ENCODE data around the gene IL5. TPM values are rescaled to one million over a fixed set of nuclear protein-coding genes. Genes with fewer than 3 reads are reported as not detected.

Gene IL5
- total and polyA plus RNA-seq, 2 donors (not counting 1 experiment from before 2014, with no cell fraction given): not detected

- intact Hi-C loops (cut with micrococcal nuclease): loop anchor here (10.0 kb wide), 1 partner anchor 858 kb away; the partner anchor contains the start of gene RAPGEF6
- peaks cover 60% of the 10 kb centered on the region for H3K4me1 Mint-ChIP-seq
- H3K27ac Mint-ChIP-seq: peak overlapping the region; percentile 97
- peaks cover 19% of the 10 kb centered on the region for H4K20me1 ChIP-seq (ENCODE audit: control insufficient read depth, insufficient read depth, low read length, poor library complexity, severe bottlenecking)
- peaks cover 0 to 10% of the 10 kb centered on the region in 2 experiments for H3K36me3 ChIP-seq (replicated peaks in 1 of 2; ENCODE audit: control extremely low read depth in 1 of 2, control insufficient read depth in 1 of 2, extremely low read depth in 1 of 2, insufficient read depth in 2 of 2, low read length in 1 of 2)
- ChIA-PET POLR2A (interaction anchor here (1.7 to 4.7 kb wide), 2 partner anchors 27 to 73 kb away, joined by 9 to 41 read pairs; no protein-coding TSS in a partner anchor), CTCF (interaction anchor here (0.8 to 7.6 kb wide), 8 partner anchors 8 to 77 kb away, joined by 3 to 109 read pairs (median 35); no protein-coding TSS in a partner anchor)
- DNase-seq (peak; percentile 10), ATAC-seq (ENCODE audit: low read depth) (no peak)
- no peak overlapping the region for H3K4me2 ChIP-seq (replicated peaks; ENCODE audit: low read depth, low read length, poor library complexity, severe bottlenecking)
- 100% methylated on average over 1 of the region's 4 CpGs for WGBS (ENCODE audit: insufficient coverage)
- H3K4me3 Mint-ChIP-seq: no peak overlapping the region
- H3K9me3 ChIP-seq (ENCODE audit: control extremely low read depth in 1 of 3, control insufficient read depth in 2 of 3, insufficient read depth in 1 of 3, low read length in 2 of 3): no peaks in the 10 kb centered on the region
- peaks cover 52 to 64% of the 10 kb centered on the region in 2 donors for H3K4me1 ChIP-seq (ENCODE audit: control insufficient read depth in 2 of 2, insufficient read depth in 2 of 2, low read length in 2 of 2)
- H3K4me3 ChIP-seq (ENCODE audit: control extremely low read depth in 1 of 5, extremely low read depth in 1 of 5, insufficient read depth in 1 of 5, low read depth in 2 of 5, low read length in 4 of 5): no peak overlapping the region
- no peaks in the 10 kb centered on the region for H3K9me3 Mint-ChIP-seq (ENCODE audit: insufficient read depth)
- no peak overlapping the region for H2AFZ ChIP-seq (ENCODE audit: insufficient read depth, low read depth, low read length, poor library complexity, severe bottlenecking)
- no peaks in the 10 kb centered on the region for H3K27me3 Mint-ChIP-seq
- H3K9ac ChIP-seq (ENCODE audit: low read length): no peak overlapping the region
- H3K27me3 ChIP-seq (replicated peaks in 1 of 4; ENCODE audit: control extremely low read depth in 1 of 4, control insufficient read depth in 3 of 4, insufficient read depth in 4 of 4, low read length in 3 of 4): no peaks in the 10 kb centered on the region
- H3K79me2 ChIP-seq (ENCODE audit: control insufficient read depth, insufficient read depth, low read length): peaks cover 53% of the 10 kb centered on the region
- peak overlapping the region; percentile 85 to 95 for H3K27ac ChIP-seq (ENCODE audit: low read length in 2 of 2)
- TF ChIP-seq CTCF (IDR thresholded peaks at IDR 0.05) (no peak), EZH2 (IDR thresholded peaks at IDR 0.05; ENCODE audit: borderline replicate concordance, insufficient read depth, low read depth, low read length, poor library complexity, severe bottlenecking) (no peak)
Measured at GRCh38 chr5:132493241-132493640, 50.1 kb downstream of the IL5 start.

DNA sequence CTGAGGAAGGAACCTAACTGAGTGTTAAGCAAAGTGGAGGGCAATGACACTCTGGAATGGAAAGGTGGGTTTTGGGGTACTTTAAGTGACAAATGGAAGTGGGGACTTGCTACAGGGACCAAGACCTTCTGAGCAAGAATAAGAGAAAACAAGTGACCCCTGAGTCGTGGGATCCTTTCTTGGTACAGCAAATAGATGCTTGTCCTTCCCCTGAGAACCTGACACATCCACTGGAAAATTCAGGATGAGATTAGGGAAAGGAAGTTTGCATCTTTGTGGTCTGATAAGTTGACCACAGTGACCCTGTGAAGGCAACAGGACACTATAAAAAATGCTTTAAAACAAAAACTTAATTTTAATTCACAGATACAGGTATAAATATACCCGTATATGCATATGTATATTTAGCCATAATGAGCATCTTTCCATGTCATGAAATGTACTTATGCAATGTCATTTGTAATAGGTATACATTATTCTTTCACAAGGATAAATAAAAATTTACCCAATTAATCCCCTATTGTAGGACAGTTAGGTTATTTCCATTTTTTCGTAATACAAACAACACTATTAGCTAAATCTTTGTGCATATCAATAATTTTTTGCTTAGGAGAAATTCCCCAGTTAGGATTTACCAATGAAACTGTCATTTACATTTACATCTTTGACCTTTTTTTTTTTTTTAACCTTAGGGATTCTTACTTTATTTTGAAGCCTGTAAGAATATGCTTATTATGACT lies 50.8 kb downstream of the IL5 start:
- Histone ChIP-seq H3K4me1 (ENCODE audit: control insufficient read depth in 2 of 2, insufficient read depth in 2 of 2, low read length in 2 of 2) (peaks cover 59 to 71% of the 10 kb centered on the region in 2 donors), H3K9me3 (ENCODE audit: control extremely low read depth in 1 of 3, control insufficient read depth in 2 of 3, insufficient read depth in 1 of 3, low read length in 2 of 3) (no peaks in the 10 kb centered on the region), H3K4me3 (ENCODE audit: control extremely low read depth in 1 of 5, extremely low read depth in 1 of 5, insufficient read depth in 1 of 5, low read depth in 2 of 5, low read length in 4 of 5) (peak overlapping the region in 1 of 5 experiments; percentile 81), H3K4me2 (replicated peaks; ENCODE audit: low read depth, low read length, poor library complexity, severe bottlenecking) (peak overlapping the region; percentile 89), H3K27ac (ENCODE audit: low read length in 2 of 2) (peak overlapping the region in 1 of 2 donors; percentile 85), H2AFZ (ENCODE audit: insufficient read depth, low read depth, low read length, poor library complexity, severe bottlenecking) (no peak overlapping the region), H3K27me3 (replicated peaks in 1 of 4; ENCODE audit: control extremely low read depth in 1 of 4, control insufficient read depth in 3 of 4, insufficient read depth in 4 of 4, low read length in 3 of 4) (no peaks in the 10 kb centered on the region), H3K9ac (ENCODE audit: low read length) (peak overlapping the region; percentile 91), H4K20me1 (ENCODE audit: control insufficient read depth, insufficient read depth, low read length, poor library complexity, severe bottlenecking) (peaks cover 26% of the 10 kb centered on the region), H3K36me3 (replicated peaks in 1 of 2; ENCODE audit: control extremely low read depth in 1 of 2, control insufficient read depth in 1 of 2, extremely low read depth in 1 of 2, insufficient read depth in 2 of 2, low read length in 1 of 2) (peaks cover 0 to 16% of the 10 kb centered on the region in 2 experiments), H3K79me2 (ENCODE audit: control insufficient read depth, insufficient read depth, low read length) (peaks cover 60% of the 10 kb centered on the region)
- DNase-seq: peak; percentile 8
- H3K27ac Mint-ChIP-seq: peak overlapping the region; percentile 96
- TF ChIP-seq EZH2 (IDR thresholded peaks at IDR 0.05; ENCODE audit: borderline replicate concordance, insufficient read depth, low read depth, low read length, poor library complexity, severe bottlenecking): no peak
- no peak for TF ChIP-seq CTCF (IDR thresholded peaks at IDR 0.05)
- peaks cover 64% of the 10 kb centered on the region for H3K4me1 Mint-ChIP-seq
- CTCF ChIA-PET: interaction anchor here (0.8 to 7.6 kb wide), 8 partner anchors 8 to 76 kb away, joined by 3 to 109 read pairs (median 35); no protein-coding TSS in a partner anchor
- ATAC-seq (ENCODE audit: low read depth): no peak
- intact Hi-C loops (cut with micrococcal nuclease): loop anchor here (10.0 kb wide), 1 partner anchor 858 kb away; the partner anchor contains the start of gene RAPGEF6
- no peaks in the 10 kb centered on the region for H3K27me3 Mint-ChIP-seq
- no CpG with 5 or more reads among the region's 3 CpGs for WGBS (ENCODE audit: insufficient coverage)
- H3K4me3 Mint-ChIP-seq: peak overlapping the region; percentile 91
- no peaks in the 10 kb centered on the region for H3K9me3 Mint-ChIP-seq (ENCODE audit: insufficient read depth)
- POLR2A ChIA-PET: interaction anchor here (1.2 to 5.6 kb wide), 6 partner anchors 13 to 76 kb away, joined by 3 to 101 read pairs (median 25); no protein-coding TSS in a partner anchor

Measured in B cell (primary cell).